ENCODE data around the gene IL17RC.
A peak's percentile ranks its signal among the peaks of the same experiment; 100 is the strongest.

Gene IL17RC

DNA sequence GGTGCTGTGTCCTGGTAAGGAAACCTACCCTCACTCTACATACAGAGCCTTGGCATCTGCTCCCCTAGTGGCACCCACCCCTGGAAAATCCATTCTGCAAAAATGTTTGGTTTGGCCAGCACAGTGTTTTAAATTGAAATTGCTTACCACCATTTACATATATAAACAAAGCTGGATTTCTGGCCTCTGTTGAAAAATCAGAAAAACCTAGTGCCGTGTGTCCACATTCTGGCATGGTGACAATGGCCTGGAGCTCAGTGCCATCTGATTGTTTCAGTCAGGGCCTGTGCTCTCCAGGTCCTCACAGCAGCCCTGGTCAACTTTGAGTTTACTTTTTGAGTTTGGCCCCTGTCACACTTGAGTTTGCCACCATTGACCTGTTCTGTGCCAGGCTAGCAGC lies 2.9 kb upstream of the IL17RC start:
- TF ChIP-seq, protein P1, sequence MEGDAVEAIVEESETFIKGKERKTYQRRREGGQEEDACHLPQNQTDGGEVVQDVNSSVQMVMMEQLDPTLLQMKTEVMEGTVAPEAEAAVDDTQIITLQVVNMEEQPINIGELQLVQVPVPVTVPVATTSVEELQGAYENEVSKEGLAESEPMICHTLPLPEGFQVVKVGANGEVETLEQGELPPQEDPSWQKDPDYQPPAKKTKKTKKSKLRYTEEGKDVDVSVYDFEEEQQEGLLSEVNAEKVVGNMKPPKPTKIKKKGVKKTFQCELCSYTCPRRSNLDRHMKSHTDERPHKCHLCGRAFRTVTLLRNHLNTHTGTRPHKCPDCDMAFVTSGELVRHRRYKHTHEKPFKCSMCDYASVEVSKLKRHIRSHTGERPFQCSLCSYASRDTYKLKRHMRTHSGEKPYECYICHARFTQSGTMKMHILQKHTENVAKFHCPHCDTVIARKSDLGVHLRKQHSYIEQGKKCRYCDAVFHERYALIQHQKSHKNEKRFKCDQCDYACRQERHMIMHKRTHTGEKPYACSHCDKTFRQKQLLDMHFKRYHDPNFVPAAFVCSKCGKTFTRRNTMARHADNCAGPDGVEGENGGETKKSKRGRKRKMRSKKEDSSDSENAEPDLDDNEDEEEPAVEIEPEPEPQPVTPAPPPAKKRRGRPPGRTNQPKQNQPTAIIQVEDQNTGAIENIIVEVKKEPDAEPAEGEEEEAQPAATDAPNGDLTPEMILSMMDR (IDR thresholded peaks at IDR 0.05; ENCODE audit: low read depth, low read length), result no peak
- no peak for DNase-seq (ENCODE audit: extremely low read depth, low read depth)

DNA sequence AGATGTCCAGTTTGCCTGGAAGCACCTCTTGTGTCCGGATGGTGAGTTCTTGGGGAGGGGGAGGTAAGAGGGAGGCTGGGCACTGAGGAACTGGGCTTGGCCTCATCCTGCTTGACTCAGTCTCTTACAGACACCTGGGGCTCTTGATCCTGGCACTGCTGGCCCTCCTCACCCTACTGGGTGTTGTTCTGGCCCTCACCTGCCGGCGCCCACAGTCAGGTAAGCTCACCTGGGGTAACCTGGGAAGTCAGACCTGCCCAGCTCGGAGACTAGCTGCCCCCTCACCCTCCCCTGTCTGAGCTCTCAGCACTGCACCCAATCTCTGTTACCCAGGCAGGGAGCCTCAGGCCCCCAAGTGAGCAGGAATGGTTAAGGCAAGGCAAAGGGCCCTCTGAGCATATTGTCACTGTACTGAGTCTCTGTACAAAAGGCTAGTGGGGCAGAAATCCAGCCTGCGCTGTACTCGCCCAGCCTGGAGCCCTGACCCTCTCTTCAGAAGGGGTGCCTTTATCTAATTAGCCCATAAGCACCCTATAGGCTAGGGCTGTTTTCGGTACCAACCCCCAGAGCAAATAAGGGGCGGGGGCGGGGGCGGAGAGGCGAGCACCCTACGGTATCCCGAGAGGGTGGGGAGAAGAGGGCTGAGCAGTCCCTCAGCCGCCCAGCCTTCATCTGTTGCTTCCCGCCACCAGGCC lies 2.2 kb upstream of the IL17RC start:
- TF ChIP-seq, protein P1 (IDR thresholded peaks at IDR 0.05; ENCODE audit: low read depth, low read length), result no peak
- DNase-seq (ENCODE audit: extremely low read depth, low read depth), result no peak

DNA sequence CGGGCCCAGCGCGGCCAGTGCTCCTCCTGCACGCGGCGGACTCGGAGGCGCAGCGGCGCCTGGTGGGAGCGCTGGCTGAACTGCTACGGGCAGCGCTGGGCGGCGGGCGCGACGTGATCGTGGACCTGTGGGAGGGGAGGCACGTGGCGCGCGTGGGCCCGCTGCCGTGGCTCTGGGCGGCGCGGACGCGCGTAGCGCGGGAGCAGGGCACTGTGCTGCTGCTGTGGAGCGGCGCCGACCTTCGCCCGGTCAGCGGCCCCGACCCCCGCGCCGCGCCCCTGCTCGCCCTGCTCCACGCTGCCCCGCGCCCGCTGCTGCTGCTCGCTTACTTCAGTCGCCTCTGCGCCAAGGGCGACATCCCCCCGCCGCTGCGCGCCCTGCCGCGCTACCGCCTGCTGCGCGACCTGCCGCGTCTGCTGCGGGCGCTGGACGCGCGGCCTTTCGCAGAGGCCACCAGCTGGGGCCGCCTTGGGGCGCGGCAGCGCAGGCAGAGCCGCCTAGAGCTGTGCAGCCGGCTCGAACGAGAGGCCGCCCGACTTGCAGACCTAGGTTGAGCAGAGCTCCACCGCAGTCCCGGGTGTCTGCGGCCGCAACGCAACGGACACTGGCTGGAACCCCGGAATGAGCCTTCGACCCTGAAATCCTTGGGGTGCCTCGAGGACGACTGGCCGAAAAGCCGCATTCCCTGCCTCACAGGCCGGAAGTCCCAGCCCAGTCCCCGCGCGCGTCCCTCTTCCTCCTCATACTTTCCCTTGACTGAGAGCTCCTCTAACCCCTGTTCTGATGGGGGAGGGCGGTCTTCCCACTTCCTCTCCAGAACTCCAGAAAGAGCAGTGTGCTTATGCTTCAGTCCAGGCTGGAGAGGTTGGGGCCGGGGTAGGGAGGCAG lies 1.4 kb upstream of the IL17RC start:
- TF ChIP-seq, protein P1 (IDR thresholded peaks at IDR 0.05; ENCODE audit: low read depth, low read length), result peak; percentile 47
- no peak for DNase-seq (ENCODE audit: extremely low read depth, low read depth)

DNA sequence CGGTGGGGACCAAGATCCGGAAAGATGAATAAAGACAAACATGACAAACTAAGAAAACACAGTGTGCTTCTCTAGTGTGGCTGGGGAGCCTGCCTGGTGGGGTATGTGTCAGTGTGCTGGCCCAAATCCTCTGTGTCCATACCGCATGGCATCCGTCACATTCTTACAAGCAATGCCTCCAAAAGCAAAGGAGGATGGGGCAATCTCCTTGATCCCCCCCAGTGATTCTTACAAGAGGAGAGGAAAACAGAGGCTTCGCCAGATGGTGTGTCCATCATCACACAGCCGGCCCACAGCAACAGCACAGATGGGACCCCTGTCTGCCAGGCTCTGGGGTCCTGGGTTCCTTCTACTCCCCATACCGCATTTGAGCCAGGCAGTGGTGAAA lies 558 bp upstream of the IL17RC start:
- TF ChIP-seq, protein P1 (IDR thresholded peaks at IDR 0.05; ENCODE audit: low read depth, low read length), result no peak
- DNase-seq (ENCODE audit: extremely low read depth, low read depth), result no peak

DNA sequence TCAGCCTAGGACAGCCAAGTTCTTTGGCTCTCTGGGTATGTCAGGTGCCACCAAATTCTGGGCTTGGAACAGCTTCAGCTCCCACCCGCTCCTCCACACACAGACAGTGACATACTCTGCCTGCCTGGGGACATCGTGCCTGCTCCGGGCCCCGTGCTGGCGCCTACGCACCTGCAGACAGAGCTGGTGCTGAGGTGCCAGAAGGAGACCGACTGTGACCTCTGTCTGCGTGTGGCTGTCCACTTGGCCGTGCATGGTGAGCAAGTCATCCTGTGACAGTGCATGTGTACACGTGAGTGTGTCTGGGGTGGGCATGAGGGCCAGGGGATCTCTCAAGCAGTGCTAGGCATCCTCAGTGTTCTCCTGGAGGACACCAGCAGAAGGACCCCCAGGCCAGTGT lies 922 bp downstream of the IL17RC start:
- no peak for DNase-seq (ENCODE audit: extremely low read depth, low read depth)
- TF ChIP-seq, protein P1 (IDR thresholded peaks at IDR 0.05; ENCODE audit: low read depth, low read length), result no peak

DNA sequence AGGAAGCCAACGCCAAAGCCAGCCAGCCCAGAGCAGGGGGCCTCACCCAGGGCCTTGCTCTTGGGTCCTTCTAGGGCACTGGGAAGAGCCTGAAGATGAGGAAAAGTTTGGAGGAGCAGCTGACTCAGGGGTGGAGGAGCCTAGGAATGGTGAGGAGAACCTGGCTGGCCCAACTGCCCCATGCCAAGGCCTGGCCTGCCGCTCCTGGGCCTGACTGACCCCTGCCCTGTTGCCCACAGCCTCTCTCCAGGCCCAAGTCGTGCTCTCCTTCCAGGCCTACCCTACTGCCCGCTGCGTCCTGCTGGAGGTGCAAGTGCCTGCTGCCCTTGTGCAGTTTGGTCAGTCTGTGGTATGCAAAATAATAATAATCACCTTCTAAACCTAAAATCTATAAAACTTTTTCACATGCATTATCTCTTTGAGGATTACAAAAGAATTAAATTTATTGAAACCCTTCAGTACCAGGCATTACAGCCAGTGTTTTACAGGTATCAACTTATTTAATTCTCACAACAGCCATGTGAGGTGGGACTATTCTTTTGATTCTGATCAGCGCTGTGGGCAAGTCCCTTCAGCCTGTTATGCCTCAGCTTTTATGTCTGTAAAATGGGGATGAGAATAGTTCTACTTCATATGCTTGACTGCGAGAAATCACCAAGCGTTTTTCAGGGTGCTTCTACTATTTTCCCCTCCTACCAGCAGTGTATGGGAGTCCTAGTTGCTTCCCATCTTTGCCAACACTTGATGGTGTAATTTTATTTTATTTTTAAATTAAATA lies 1.6 kb downstream of the IL17RC start:
- DNase-seq (ENCODE audit: extremely low read depth, low read depth), result no peak
- TF ChIP-seq, protein P1 (IDR thresholded peaks at IDR 0.05; ENCODE audit: low read depth, low read length), result no peak

Measured in AG09319 (cell line).